ENCODE data around the gene MAPKAPK2. TPM values are rescaled to one million over a fixed set of nuclear protein-coding genes. Genes with fewer than 3 reads are reported as not detected.

The MAPKAPK2 gene
- total RNA-seq, 1 experiment from 2014 or later: 51.1 TPM

- Histone ChIP-seq H3K36me3 (ENCODE audit: control insufficient read depth in 1 of 2, insufficient read depth in 2 of 2, low read length in 2 of 2) (no peaks in the 10 kb centered on the region), H4K20me1 (ENCODE audit: insufficient read depth) (no peaks in the 10 kb centered on the region), H3K4me2 (ENCODE audit: low read length) (no peak overlapping the region), H3K9ac (ENCODE audit: low read length) (no peak overlapping the region), H3K79me2 (ENCODE audit: insufficient read depth, low read length) (no peaks in the 10 kb centered on the region), H3K27ac (ENCODE audit: low read depth, low read length) (no peak overlapping the region), H3K4me3 (replicated peaks in 1 of 2; ENCODE audit: low read depth in 1 of 2, low read length in 2 of 2) (no peak overlapping the region), H3K27me3 (ENCODE audit: insufficient read depth, low read length) (no peaks in the 10 kb centered on the region), H2AFZ (ENCODE audit: low read depth, low read length, poor library complexity, severe bottlenecking) (no peak overlapping the region), H3K9me2 (ENCODE audit: insufficient read depth) (no peaks in the 10 kb centered on the region), H3K9me3 (ENCODE audit: control insufficient read depth in 1 of 2, insufficient read depth in 1 of 2, low read depth in 1 of 2, low read length in 2 of 2) (no peaks in the 10 kb centered on the region), H3K4me1 (ENCODE audit: control insufficient read depth in 1 of 2, insufficient read depth in 2 of 2, low read length in 2 of 2) (no peaks in the 10 kb centered on the region; a peak in 1 of 4 replicates)
- intact Hi-C loops (cut with micrococcal nuclease): no loop called here
- no TSS peak for BruUV-seq (replicated peaks)
- TF ChIP-seq EZH2 (IDR thresholded peaks at IDR 0.05) (no peak), REST (IDR thresholded peaks at IDR 0.05; ENCODE audit: low read depth) (no peak), EZH2phosphoT487 (IDR thresholded peaks at IDR 0.05; ENCODE audit: borderline replicate concordance) (no peak), CTCF (IDR thresholded peaks at IDR 0.05 in 2 of 3, conservative IDR thresholded peaks at IDR 0.05 in 1 of 3; ENCODE audit: borderline replicate concordance in 1 of 3, insufficient read depth in 1 of 3, low read depth in 2 of 3, low read length in 2 of 3) (no peak), POLR2A (IDR thresholded peaks at IDR 0.05; ENCODE audit: borderline replicate concordance, extremely low read depth, insufficient read depth, insufficient read length) (no peak), CEBPB (IDR thresholded peaks at IDR 0.05; ENCODE audit: low read depth) (no peak), SIN3A (IDR thresholded peaks at IDR 0.05; ENCODE audit: low read depth) (no peak), ZBTB33 (IDR thresholded peaks at IDR 0.05; ENCODE audit: extremely low read depth, insufficient replicate concordance, low read length) (no peak), CBX3 (IDR thresholded peaks at IDR 0.05; ENCODE audit: low read depth) (no peak)
- ChIA-PET RAD21 (ENCODE audit: low non-redundant PET in 1 of 2, low total read pairs in 2 of 2, uncharacterized antibody in 2 of 2, unreplicated experiment in 2 of 2) (no interaction called here), CTCF (interaction anchor here (3.4 kb wide), 1 partner anchor 10 kb away, joined by 13 read pairs; no protein-coding TSS in a partner anchor), POLR2A (no interaction called here)
- DNase-seq (ENCODE audit: low read depth, low spot score) (no peak), ATAC-seq (no peak)
Measured at GRCh38 chr1:206653715-206654459, 30.8 kb upstream of the MAPKAPK2 start.
